ENCODE measurements around the gene IRAK1BP1.

GRCh38 chr6:78824045-78824444 is 43.3 kb upstream of the IRAK1BP1 start:
- no peak for TF ChIP-seq HMGA2 (CRISPR knock-in tag; IDR thresholded peaks at IDR 0.05)
- no peak for TF ChIP-seq ELF4 (CRISPR knock-in tag; IDR thresholded peaks at IDR 0.05; ENCODE audit: low read depth)
- TF ChIP-seq CTCF (IDR thresholded peaks at IDR 0.05): no peak
